ENCODE measurements around the gene SERPINA6.
"Not testable (repeated sequence)": the region's sequence is repeated elsewhere in the genome, so short reads cannot be mapped to it uniquely, and the experiment has no call there.

SERPINA6 gene

DNA sequence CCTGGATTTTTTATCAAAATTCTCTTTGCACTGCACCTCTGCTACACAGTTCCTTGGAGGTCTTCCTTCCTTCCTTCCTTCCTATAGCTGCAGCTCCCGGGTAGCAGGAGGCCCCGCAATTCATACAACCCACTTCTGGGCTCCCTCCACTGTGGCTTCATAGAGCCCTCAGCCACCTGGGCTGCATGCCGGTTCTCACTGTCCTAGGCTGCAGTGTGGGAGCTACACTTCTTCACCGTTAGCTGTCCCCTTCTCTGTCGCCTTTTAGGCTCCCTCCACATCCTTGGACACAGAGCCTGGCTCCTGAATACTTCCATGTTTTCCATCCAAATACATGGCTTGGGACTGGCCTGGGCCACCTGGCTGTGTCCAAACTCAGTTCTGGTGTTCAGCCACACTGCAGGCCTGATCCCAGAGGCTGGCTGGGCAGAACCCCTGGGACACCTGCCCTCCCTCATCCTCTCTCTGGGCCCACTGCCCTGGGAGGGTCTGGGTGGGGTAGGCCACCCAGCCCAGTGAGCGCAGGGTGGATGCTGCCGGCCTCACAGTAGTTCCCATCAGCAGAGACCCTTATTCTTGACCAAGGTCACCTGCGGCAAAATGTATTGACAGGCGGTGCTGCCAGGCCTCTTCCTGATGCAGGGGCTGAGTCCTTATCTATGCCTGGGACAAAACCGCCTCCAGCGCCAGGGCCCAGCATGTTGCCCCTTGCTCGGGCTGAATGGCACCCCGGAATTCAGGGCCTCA, 31.8 kb downstream of the SERPINA6 start:
- DNase-seq = no peak

DNA sequence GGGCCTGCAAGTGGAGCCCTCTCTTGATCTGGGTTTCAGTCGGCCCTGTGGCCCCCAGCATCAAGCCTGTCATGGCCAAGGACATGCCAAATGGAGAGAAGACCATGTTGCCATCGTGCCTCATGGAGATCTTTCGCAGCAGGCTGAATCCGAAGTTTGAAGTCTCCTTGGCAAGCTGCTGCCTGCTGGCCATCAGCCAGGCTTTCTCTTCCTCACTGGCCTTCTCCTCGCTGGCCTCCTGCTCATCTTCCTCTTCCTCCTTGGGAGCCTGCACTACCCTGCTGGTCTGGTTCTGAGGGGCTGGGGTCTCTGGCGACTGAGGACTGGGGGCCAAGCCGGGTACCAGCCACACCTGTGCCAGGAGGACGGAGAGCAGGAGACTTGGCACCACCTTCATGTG, 32.9 kb downstream of the SERPINA6 start:
- no peak for DNase-seq

DNA sequence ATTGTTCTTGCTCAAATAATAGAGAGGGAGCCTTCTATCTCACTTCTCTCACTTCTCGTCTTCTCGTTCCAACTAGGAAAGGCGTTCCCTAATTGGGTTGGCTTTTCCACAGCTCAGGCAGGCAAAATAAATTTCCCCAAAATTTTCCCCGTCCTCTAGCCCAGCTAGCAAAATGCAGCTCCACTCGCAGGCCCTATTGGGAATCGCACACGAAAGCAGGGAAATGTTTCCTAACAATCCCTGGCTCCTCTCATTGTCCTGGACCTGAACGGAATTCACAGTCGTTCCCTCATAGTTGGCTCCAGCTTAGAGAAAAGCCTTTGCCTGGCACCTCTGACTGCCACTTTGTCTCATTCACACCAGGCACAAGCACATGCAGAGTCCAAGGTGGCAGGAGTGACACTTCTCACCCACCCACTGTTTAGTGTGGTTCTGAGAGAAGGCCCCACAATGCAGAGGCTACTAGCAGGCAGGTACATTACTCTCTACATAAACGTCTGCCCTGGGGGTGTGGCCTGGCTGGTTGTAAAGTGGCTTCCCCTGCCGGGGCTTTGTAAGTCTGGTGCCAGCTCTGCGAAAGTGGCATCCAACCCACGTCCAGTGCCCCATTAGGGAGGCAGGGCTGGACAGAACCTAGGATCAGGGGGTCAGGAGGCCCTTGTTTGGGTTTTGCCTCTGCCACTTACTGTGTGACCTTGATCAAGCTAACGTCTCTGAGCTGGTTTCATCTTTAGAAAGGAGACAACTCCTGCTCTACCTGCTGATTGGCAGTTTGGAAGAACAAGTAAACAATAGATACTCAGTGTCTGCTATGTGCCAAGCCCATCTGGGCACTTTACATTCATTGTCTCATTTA, 34.3 kb downstream of the SERPINA6 start:
- peak; percentile 50 for DNase-seq

DNA sequence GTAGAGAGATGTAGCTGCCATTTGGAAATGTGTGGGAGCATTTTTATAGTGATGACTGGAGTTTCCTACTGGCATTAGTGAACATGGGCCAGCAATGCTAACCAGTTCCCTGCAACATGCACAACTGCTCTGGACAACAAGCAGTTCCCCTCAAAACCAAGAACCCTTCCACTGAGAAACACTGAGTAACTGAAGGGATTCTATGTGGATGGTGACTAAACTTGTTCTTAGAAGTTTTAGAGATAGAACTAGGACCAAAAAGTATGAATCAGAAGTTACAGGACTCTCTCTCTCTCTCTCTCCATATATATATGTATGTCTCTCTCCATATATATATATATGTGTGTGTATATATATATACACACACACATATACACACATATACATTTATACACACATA, 38.0 kb downstream of the SERPINA6 start:
- no peak for DNase-seq

DNA sequence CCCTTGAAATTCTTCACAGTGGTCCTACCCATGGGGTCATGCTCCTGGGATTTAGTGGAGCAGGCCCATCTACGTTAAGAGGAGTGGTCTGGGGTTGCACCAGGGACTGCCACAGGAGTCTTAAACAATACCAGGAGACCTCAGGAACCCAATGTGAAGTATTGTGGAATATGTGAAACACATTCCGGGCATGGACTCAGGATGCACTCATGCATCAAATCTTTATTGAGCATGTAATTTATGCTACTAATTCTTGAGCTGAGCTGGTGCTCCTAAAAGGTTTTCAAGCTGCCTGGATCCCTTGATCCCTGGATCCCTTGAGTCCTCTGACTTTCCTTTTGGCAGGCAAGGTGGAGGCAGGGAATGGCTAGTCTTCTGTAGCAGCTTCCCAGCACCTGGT, 38.9 kb downstream of the SERPINA6 start:
- no peak for DNase-seq

DNA sequence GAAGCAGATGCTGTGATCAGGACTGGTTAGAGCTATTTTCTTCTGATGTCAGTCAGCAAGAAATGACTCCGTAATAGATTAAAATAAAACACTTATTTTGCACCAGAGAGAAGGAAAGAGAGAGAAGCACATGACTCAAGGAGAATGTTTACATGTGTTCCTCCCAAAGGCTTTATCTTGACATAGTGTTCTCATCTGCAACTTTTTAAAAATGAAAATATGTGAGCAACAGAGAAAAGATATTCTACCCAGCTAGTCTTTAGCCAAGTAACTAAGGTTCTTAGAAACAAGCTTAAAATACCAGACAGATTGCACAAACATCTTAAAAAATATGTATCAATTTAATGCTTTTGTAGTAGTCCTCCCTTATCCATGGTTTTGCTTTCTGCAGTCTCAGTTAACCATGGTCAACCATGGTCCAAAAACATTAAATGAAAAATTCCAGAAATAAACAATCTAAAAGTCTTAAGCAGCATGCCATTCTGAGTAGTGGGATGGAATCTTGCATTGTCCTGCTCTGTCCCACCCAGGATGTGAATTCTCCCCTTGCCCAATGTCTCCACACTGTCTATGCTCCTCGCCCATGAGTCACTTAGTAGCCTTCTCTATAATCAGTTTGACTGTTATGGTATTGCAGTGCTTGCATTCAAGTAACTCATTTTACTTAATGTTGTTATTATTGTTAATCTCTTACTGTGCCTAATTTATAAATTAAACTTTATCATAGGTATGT, 40.0 kb downstream of the SERPINA6 start:
- DNase-seq = no peak

DNA sequence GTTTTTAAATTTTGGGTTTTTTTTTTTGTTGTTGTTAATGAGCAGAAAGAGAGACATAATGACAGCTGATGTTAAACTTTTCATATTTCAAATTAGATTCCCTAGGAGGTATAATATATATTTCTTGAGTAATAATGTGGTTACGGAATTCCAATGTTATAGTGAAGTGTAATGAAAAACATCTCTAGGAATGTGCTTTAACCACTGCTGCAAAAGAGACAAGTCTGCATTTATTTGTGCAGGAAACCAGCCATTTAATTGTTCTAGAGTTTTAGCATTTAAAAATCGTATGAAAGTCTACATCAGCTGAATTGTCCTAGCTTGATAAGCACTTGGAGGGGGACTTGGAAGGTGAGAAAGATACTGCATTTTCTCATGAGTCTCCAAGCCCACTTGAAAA, 44.4 kb downstream of the SERPINA6 start:
- DNase-seq = no peak

DNA sequence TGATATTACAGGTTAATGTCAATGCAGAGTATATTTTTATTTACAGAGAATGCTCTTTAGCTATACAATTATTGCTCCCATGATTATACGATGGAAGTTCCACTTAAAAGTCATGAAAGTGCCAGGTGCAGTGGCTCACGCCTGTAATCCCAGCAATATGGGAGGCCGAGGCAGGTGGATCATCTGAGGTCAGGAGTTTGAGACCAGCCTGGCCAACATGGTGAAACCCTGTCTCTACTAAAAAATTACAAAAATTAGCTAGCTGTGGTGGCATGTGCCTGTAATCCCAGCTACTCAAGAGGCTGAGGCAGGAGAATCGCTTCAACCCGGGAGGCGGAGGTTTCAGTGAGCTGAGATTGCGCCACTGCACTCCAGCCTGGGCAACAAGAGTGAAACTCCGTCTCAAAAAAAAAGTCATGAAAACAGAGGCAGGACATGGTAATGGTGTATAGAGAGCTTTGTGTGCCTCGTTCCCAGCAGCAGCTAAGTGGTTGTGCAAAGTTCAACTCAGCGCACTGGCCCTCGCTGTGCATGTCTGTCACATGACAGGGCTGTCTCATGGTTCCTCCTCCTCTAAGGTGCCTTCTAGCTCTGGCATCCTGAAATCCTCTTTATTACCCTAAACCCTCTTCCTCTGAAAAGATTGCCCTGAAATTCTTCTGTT, 46.1 kb downstream of the SERPINA6 start:
- not testable (repeated sequence) for DNase-seq

DNA sequence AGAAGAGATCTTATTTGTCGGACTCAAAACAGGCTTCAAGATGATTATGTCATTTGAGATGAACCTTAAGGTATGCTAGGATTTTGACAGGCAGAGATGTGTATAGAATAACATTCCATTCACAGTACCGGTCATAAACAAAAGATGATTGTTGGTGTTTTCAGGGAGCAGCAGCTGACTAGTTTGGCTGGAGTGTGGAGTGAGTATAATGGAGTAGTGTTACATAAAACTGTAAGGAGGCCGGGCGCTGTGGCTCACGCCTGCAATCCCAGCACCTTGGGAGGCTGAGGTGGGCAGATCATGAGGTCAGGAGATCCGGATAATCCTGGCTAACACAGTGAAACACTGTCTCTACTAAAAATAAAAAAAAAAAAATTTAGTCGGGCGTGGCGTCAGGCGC, 54.0 kb downstream of the SERPINA6 start:
- DNase-seq = peak; percentile 51

DNA sequence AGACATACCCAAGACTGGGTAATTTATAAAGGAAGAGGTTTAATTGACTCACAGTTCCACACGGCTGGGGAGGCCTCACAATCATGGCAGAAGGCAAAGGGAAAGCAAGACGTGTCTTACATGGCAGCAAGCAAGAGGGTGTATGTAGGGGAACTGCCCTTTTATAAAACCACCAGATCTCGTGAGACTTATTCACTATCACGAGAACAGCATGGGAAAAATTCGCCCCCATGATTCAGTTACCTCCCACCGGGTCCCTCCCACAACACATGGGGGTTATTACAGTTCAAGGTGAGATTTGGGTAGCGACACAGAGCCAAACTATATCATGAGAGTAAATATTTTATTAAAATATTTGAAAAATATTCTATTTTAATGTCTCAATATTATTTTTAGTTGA, 54.6 kb downstream of the SERPINA6 start:
- not testable (repeated sequence) for DNase-seq

DNA sequence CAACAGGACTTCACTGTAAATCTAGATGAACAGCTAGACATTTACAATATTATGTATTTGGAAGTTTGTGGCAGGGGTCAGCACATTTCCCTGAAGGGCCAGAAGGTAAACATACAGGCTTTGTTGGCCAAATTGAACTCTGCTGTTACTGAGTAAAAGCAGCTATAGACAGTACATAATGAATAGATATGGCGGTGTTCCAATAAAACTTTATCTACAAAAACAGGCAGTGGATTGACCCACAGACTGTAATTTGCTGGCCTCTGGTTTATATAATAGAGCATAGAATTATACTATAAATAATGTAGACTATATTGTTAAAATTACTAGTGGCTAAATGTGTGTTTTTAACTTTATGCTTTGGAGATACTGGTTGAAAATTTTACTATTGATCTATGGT, 55.8 kb downstream of the SERPINA6 start:
- DNase-seq = no peak

DNA sequence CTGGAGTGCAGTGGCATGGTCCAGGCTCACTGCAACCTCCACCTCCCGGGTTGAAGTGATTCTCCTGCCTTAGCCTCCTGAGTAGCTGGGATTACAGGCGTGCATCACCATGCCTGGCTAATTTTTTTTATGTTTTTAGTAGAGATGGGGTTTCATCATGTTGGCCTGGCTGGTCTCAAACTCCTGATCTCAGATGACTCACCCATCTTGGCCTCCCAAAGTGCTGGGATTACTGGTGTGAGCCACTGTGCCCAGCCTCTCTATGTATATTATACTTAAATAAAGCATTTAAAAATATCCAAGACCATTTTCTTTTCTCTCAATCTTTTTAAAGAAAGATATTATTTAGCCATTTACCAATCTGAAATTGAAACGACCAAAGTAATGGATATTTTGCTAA, 58.9 kb downstream of the SERPINA6 start:
- not testable (repeated sequence) for DNase-seq

All from islet precursor cell (in vitro differentiated cells).